ENCODE results near the gene DOCK1. TPM values are rescaled to one million over a fixed set of nuclear protein-coding genes. Genes with fewer than 3 reads are reported as not detected.

The DOCK1 gene
- total RNA-seq, 1 donor from 2014 or later = 72.6 TPM

- Mint-ChIP-seq H3K27me3 (ENCODE audit: insufficient read depth, low read depth) (peaks cover 11% of the 10 kb centered on the region), H3K27ac (no peak overlapping the region), H3K9me3 (peaks cover 17% of the 10 kb centered on the region)
These were observed 5.6 kb downstream of the DOCK1 start for GRCh38 chr10:126910798-126911197.

GRCh38 chr10:126911301-126911700 is 6.1 kb downstream of the DOCK1 start:
- Histone ChIP-seq H3K9me3 (ENCODE audit: low read depth) (no peaks in the 10 kb centered on the region), H3K79me2 (ENCODE audit: low read depth) (peaks cover 100% of the 10 kb centered on the region), H3K36me3 (no peaks in the 10 kb centered on the region), H3F3A (ENCODE audit: low read depth) (no peaks in the 10 kb centered on the region), H3K27me3 (no peaks in the 10 kb centered on the region), H3K4me2 (no peak overlapping the region), H3K9ac (no peak overlapping the region), H3K27ac (no peak overlapping the region), H3K4me3 (no peak overlapping the region), H4K20me1 (ENCODE audit: low read depth) (peaks cover 47% of the 10 kb centered on the region), H2AFZ (replicated peaks) (no peak overlapping the region), H3K4me1 (no peaks in the 10 kb centered on the region)
- H3K27me3 Mint-ChIP-seq (ENCODE audit: insufficient read depth, low read depth) = peaks cover 11% of the 10 kb centered on the region
- peaks cover 19% of the 10 kb centered on the region for H3K36me3 Mint-ChIP-seq
- no peak for TF ChIP-seq CTCF (IDR thresholded peaks at IDR 0.05)
- no peak for TF ChIP-seq EZH2phosphoT487 (IDR thresholded peaks at IDR 0.05)
- no peak for TF ChIP-seq EZH2 (IDR thresholded peaks at IDR 0.05)
- H3K4me3 Mint-ChIP-seq = no peak overlapping the region
- no peak overlapping the region for H3K27ac Mint-ChIP-seq
- H3K4me1 Mint-ChIP-seq = peaks cover 16% of the 10 kb centered on the region
- peaks cover 17% of the 10 kb centered on the region for H3K9me3 Mint-ChIP-seq
- DNase-seq (ENCODE audit: low spot score) = no peak

More at GRCh38 chr10:126910798-126911197, 5.6 kb downstream of the DOCK1 start:
- Histone ChIP-seq H3K79me2 (ENCODE audit: low read depth) (peaks cover 100% of the 10 kb centered on the region), H3K4me3 (no peak overlapping the region), H3K36me3 (no peaks in the 10 kb centered on the region), H4K20me1 (ENCODE audit: low read depth) (peaks cover 49% of the 10 kb centered on the region), H3F3A (ENCODE audit: low read depth) (no peaks in the 10 kb centered on the region), H2AFZ (replicated peaks) (no peak overlapping the region), H3K27me3 (no peaks in the 10 kb centered on the region), H3K9me3 (ENCODE audit: low read depth) (no peaks in the 10 kb centered on the region), H3K4me1 (no peaks in the 10 kb centered on the region), H3K27ac (no peak overlapping the region), H3K4me2 (no peak overlapping the region), H3K9ac (no peak overlapping the region)
- TF ChIP-seq CTCF (IDR thresholded peaks at IDR 0.05) = no peak
- no peak for TF ChIP-seq EZH2phosphoT487 (IDR thresholded peaks at IDR 0.05)
- no peak for TF ChIP-seq EZH2 (IDR thresholded peaks at IDR 0.05)
- no peak overlapping the region for H3K4me3 Mint-ChIP-seq
- H3K4me1 Mint-ChIP-seq = peaks cover 17% of the 10 kb centered on the region
- no peak for DNase-seq (ENCODE audit: low spot score)
- peaks cover 17% of the 10 kb centered on the region for H3K36me3 Mint-ChIP-seq

GRCh38 chr10:126913316-126913715 is 8.1 kb downstream of the DOCK1 start:
- H3K27ac Mint-ChIP-seq = no peak overlapping the region
- H3K4me1 Mint-ChIP-seq = peaks cover 11% of the 10 kb centered on the region
- Histone ChIP-seq H3K79me2 (ENCODE audit: low read depth) (peaks cover 99% of the 10 kb centered on the region), H4K20me1 (ENCODE audit: low read depth) (peaks cover 39% of the 10 kb centered on the region), H3K4me2 (no peak overlapping the region), H3K9ac (no peak overlapping the region), H2AFZ (replicated peaks) (no peak overlapping the region), H3K4me3 (no peak overlapping the region), H3K9me3 (ENCODE audit: low read depth) (no peaks in the 10 kb centered on the region), H3F3A (ENCODE audit: low read depth) (no peaks in the 10 kb centered on the region), H3K27ac (no peak overlapping the region), H3K4me1 (peaks cover 10% of the 10 kb centered on the region), H3K27me3 (no peaks in the 10 kb centered on the region), H3K36me3 (no peaks in the 10 kb centered on the region)
- TF ChIP-seq EZH2phosphoT487 (IDR thresholded peaks at IDR 0.05) (no peak), EZH2 (IDR thresholded peaks at IDR 0.05) (no peak), CTCF (IDR thresholded peaks at IDR 0.05) (no peak)
- no peak overlapping the region for H3K4me3 Mint-ChIP-seq
- peaks cover 17% of the 10 kb centered on the region for H3K9me3 Mint-ChIP-seq
- H3K27me3 Mint-ChIP-seq (ENCODE audit: insufficient read depth, low read depth) = peaks cover 13% of the 10 kb centered on the region
- no peak for DNase-seq (ENCODE audit: low spot score)
- H3K36me3 Mint-ChIP-seq = peaks cover 19% of the 10 kb centered on the region
